HEK293 (cell line): ENCODE data around the gene GXYLT1.

ENCODE experiments used
- FEZF1 ChIP-seq: fragments of 450-650 bp; formaldehyde crosslinking; IDR thresholded peaks from 2 replicates; pipeline ENCODE4 v1.5.1; 2016; ENCODE audit warnings: missing biosample characterization, missing genetic modification characterization
- GLIS2 ChIP-seq: fragments of 450-650 bp; formaldehyde crosslinking; IDR thresholded peaks from 2 replicates; pipeline ENCODE4 v1.5.1; 2016; ENCODE audit warnings: missing biosample characterization, missing genetic modification characterization
- YY1 ChIP-seq: fragments of 450-650 bp; formaldehyde crosslinking; IDR thresholded peaks from 2 replicates; pipeline ENCODE4 v1.5.1; 2018; ENCODE audit warnings: missing biosample characterization, missing genetic modification characterization
- ZNF311 ChIP-seq: fragments of 450-650 bp; formaldehyde crosslinking; IDR thresholded peaks from 2 replicates; pipeline ENCODE4 v1.5.1; 2017; ENCODE audit warnings: missing biosample characterization, missing genetic modification characterization, borderline replicate concordance
- ZNF48 ChIP-seq: fragments of 450-650 bp; formaldehyde crosslinking; IDR thresholded peaks from 2 replicates; pipeline ENCODE4 v1.5.1; 2016; ENCODE audit warnings: missing biosample characterization, missing genetic modification characterization
- ZNF529 ChIP-seq: fragments of 450-650 bp; formaldehyde crosslinking; IDR thresholded peaks from 2 replicates; pipeline ENCODE4 v1.5.1; 2017; ENCODE audit warnings: missing genetic modification characterization, missing biosample characterization; ENCODE audit not compliant: insufficient replicate concordance
- ZNF558 ChIP-seq: fragments of 450-650 bp; formaldehyde crosslinking; IDR thresholded peaks from 2 replicates; pipeline ENCODE4 v1.5.1; 2016; ENCODE audit warnings: missing biosample characterization, missing genetic modification characterization
- ZNF830 ChIP-seq: fragments of 450-650 bp; IDR thresholded peaks from 2 replicates; pipeline ENCODE4 v1.5.0; 2018; ENCODE audit warnings: missing biosample characterization, missing genetic modification characterization, low read depth, mild to moderate bottlenecking, moderate library complexity
- TF ChIP-seq, protein P1 (sequence below): fragments of 450-650 bp; formaldehyde crosslinking; IDR thresholded peaks from 2 replicates; pipeline ENCODE4 v1.5.1; 2016; ENCODE audit warnings: missing biosample characterization, missing genetic modification characterization
- TF ChIP-seq, protein P2 (sequence below): fragments of 450-650 bp; formaldehyde crosslinking; IDR thresholded peaks from 2 replicates; pipeline ENCODE4 v1.5.1; 2016; ENCODE audit warnings: missing biosample characterization, missing genetic modification characterization
- TF ChIP-seq, protein P3 (sequence below): fragments of 450-650 bp; formaldehyde crosslinking; IDR thresholded peaks from 2 replicates; pipeline ENCODE4 v1.5.1; 2016; ENCODE audit warnings: missing biosample characterization, missing genetic modification characterization
- TF ChIP-seq, protein P4 (sequence below): fragments of 450-650 bp; formaldehyde crosslinking; IDR thresholded peaks from 2 replicates; pipeline ENCODE4 v1.5.1; 2016; ENCODE audit warnings: missing biosample characterization, missing genetic modification characterization

DNA sequence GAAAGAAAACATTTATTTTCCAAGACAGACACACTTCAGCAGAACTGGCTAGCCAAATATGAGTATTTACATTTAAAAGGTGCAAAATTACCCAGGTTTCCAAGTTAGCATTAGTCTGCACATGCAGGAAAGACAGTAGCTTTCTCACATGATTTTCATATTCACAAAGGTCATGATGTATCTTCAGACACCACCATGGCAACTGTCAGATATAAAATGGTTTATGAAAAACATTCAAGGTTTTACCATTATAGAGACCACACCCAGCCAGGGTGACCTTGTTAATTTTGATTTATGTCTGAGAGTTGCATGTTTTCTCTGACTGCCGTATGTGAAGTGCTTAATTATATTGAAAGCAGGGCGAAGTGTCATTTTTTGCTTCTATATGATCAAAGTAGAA is 91.2 kb downstream of the GXYLT1 start:
- TF ChIP-seq, protein P1, sequence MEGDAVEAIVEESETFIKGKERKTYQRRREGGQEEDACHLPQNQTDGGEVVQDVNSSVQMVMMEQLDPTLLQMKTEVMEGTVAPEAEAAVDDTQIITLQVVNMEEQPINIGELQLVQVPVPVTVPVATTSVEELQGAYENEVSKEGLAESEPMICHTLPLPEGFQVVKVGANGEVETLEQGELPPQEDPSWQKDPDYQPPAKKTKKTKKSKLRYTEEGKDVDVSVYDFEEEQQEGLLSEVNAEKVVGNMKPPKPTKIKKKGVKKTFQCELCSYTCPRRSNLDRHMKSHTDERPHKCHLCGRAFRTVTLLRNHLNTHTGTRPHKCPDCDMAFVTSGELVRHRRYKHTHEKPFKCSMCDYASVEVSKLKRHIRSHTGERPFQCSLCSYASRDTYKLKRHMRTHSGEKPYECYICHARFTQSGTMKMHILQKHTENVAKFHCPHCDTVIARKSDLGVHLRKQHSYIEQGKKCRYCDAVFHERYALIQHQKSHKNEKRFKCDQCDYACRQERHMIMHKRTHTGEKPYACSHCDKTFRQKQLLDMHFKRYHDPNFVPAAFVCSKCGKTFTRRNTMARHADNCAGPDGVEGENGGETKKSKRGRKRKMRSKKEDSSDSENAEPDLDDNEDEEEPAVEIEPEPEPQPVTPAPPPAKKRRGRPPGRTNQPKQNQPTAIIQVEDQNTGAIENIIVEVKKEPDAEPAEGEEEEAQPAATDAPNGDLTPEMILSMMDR (tag by site-specific recombination), result no peak
- no peak for TF ChIP-seq ZNF529 (tag by site-specific recombination)
- TF ChIP-seq, protein P2, sequence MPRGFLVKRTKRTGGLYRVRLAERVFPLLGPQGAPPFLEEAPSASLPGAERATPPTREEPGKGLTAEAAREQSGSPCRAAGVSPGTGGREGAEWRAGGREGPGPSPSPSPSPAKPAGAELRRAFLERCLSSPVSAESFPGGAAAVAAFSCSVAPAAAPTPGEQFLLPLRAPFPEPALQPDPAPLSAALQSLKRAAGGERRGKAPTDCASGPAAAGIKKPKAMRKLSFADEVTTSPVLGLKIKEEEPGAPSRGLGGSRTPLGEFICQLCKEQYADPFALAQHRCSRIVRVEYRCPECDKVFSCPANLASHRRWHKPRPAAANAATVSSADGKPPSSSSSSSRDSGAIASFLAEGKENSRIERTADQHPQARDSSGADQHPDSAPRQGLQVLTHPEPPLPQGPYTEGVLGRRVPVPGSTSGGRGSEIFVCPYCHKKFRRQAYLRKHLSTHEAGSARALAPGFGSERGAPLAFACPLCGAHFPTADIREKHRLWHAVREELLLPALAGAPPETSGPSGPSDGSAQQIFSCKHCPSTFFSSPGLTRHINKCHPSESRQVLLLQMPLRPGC (tag by site-specific recombination), result no peak
- no peak for TF ChIP-seq ZNF830 (tag by site-specific recombination)
- no peak for TF ChIP-seq ZNF311
- TF ChIP-seq YY1 (tag by site-specific recombination), result no peak
- TF ChIP-seq, protein P3, sequence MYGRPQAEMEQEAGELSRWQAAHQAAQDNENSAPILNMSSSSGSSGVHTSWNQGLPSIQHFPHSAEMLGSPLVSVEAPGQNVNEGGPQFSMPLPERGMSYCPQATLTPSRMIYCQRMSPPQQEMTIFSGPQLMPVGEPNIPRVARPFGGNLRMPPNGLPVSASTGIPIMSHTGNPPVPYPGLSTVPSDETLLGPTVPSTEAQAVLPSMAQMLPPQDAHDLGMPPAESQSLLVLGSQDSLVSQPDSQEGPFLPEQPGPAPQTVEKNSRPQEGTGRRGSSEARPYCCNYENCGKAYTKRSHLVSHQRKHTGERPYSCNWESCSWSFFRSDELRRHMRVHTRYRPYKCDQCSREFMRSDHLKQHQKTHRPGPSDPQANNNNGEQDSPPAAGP, result no peak
- TF ChIP-seq, protein P4, sequence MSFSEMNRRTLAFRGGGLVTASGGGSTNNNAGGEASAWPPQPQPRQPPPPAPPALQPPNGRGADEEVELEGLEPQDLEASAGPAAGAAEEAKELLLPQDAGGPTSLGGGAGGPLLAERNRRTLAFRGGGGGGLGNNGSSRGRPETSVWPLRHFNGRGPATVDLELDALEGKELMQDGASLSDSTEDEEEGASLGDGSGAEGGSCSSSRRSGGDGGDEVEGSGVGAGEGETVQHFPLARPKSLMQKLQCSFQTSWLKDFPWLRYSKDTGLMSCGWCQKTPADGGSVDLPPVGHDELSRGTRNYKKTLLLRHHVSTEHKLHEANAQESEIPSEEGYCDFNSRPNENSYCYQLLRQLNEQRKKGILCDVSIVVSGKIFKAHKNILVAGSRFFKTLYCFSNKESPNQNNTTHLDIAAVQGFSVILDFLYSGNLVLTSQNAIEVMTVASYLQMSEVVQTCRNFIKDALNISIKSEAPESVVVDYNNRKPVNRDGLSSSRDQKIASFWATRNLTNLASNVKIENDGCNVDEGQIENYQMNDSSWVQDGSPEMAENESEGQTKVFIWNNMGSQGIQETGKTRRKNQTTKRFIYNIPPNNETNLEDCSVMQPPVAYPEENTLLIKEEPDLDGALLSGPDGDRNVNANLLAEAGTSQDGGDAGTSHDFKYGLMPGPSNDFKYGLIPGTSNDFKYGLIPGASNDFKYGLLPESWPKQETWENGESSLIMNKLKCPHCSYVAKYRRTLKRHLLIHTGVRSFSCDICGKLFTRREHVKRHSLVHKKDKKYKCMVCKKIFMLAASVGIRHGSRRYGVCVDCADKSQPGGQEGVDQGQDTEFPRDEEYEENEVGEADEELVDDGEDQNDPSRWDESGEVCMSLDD (tag by site-specific recombination), result no peak
- TF ChIP-seq GLIS2 (tag by site-specific recombination), result no peak
- no peak for TF ChIP-seq ZNF48 (tag by site-specific recombination)
- TF ChIP-seq ZNF558 (tag by site-specific recombination), result no peak
- TF ChIP-seq FEZF1, result no peak
